CD8-positive, alpha-beta memory T cell (primary cell): ENCODE measurements around the gene SCO2. TPM values are rescaled to one million over a fixed set of nuclear protein-coding genes. Genes with fewer than 3 reads are reported as not detected.

Experiments
- polyA plus RNA-seq: library from polyadenylated mRNA; unstranded; fragments of 300-500 nt; fragmentation: Illumina TruSeq; gene quantifications from one replicate; pipeline ENCODE4 v1.2.3, GENCODE V29; 2021
- total RNA-seq, 2 experiments: library from RNA; stranded (reverse); gene quantifications; one replicate each; pipeline ENCODE4 v1.2.3, GENCODE V29; 2021

Gene SCO2
- total and polyA plus RNA-seq, 3 experiments from 2014 or later: 2.4 to 6.5 (median 3.5) TPM

Other genes starting within 250 kb of the SCO2 start
- gene PLXNB2, start 218.0 kb downstream of the SCO2 start, total RNA-seq: 10 to 100 TPM; 13.4 to 14.4 TPM
- gene PLXNB2, start 218.0 kb downstream of the SCO2 start, polyA plus RNA-seq: 0.17 TPM
- 1 to 10 TPM; 3.9 to 4.3 TPM for gene DENND6B, start 198.6 kb downstream of the SCO2 start, total RNA-seq
- 0.67 TPM for gene DENND6B, start 198.6 kb downstream of the SCO2 start, polyA plus RNA-seq
- 10 to 100 TPM; 49.7 to 55.9 TPM for gene PPP6R2, start 182.3 kb downstream of the SCO2 start, total RNA-seq
- gene PPP6R2, start 182.3 kb downstream of the SCO2 start, polyA plus RNA-seq: 34.2 TPM
- gene SBF1, start 50.6 kb downstream of the SCO2 start, total RNA-seq: 100 to 1,000 TPM; 144 to 150 TPM
- gene SBF1, start 50.6 kb downstream of the SCO2 start, polyA plus RNA-seq: 43.8 TPM
- 1 to 10 TPM; 3.4 to 3.5 TPM for gene ADM2, start 44.1 kb downstream of the SCO2 start, total RNA-seq
- gene ADM2, start 44.1 kb downstream of the SCO2 start, polyA plus RNA-seq: 0.24 TPM
- under 1 TPM in 1 of 2 experiments, not detected in 1; 0.31 TPM for gene MIOX, start 38.7 kb downstream of the SCO2 start, total RNA-seq
- gene MIOX, start 38.7 kb downstream of the SCO2 start, polyA plus RNA-seq: not detected
- gene LMF2, start 17.9 kb downstream of the SCO2 start, total RNA-seq: 10 to 100 TPM; 88.6 to 89.4 TPM
- 33.6 TPM for gene LMF2, start 17.9 kb downstream of the SCO2 start, polyA plus RNA-seq
- 100 to 1,000 TPM; 155 to 165 TPM for gene NCAPH2, start 17.4 kb downstream of the SCO2 start, total RNA-seq
- gene NCAPH2, start 17.4 kb downstream of the SCO2 start, polyA plus RNA-seq: 36.5 TPM
- 10 to 100 TPM; 86.1 to 93.6 TPM for gene TYMP, start 4.4 kb upstream of the SCO2 start, total RNA-seq
- gene TYMP, start 4.4 kb upstream of the SCO2 start, polyA plus RNA-seq: 17.5 TPM
- 1 to 10 TPM; 5.1 to 6.2 TPM for gene KLHDC7B, start 20.3 kb upstream of the SCO2 start, total RNA-seq
- 8.1 TPM for gene KLHDC7B, start 20.3 kb upstream of the SCO2 start, polyA plus RNA-seq
- not detected for gene SYCE3, start 37.3 kb upstream of the SCO2 start, total RNA-seq
- gene SYCE3, start 37.3 kb upstream of the SCO2 start, polyA plus RNA-seq: not detected
- gene CPT1B, start 52.8 kb upstream of the SCO2 start, total RNA-seq: 10 to 100 TPM; 43.6 to 45.0 TPM
- 0.40 TPM for gene CPT1B, start 52.8 kb upstream of the SCO2 start, polyA plus RNA-seq
- gene CHKB, start 57.3 kb upstream of the SCO2 start, total RNA-seq: 10 to 100 TPM; 72.1 to 76.1 TPM
- gene CHKB, start 57.3 kb upstream of the SCO2 start, polyA plus RNA-seq: 33.3 TPM
- under 1 TPM; 0.20 to 0.28 TPM for gene MAPK8IP2, start 75.2 kb upstream of the SCO2 start, total RNA-seq
- gene MAPK8IP2, start 75.2 kb upstream of the SCO2 start, polyA plus RNA-seq: not detected
- 10 to 100 TPM; 23.6 to 25.3 TPM for gene ARSA, start 102.6 kb upstream of the SCO2 start, total RNA-seq
- 10.6 TPM for gene ARSA, start 102.6 kb upstream of the SCO2 start, polyA plus RNA-seq
- under 1 TPM; 0.07 TPM for gene SHANK3, start 147.2 kb upstream of the SCO2 start, total RNA-seq
- not detected for gene SHANK3, start 147.2 kb upstream of the SCO2 start, polyA plus RNA-seq
- gene ACR, start 212.6 kb upstream of the SCO2 start, total RNA-seq: not detected
- not detected for gene ACR, start 212.6 kb upstream of the SCO2 start, polyA plus RNA-seq